ENCODE results near the gene KIF26B.

Gene KIF26B

GRCh38 chr1:245579881-245580280 lies 425.1 kb downstream of the KIF26B start:
- FAIRE-seq = no peak

DNA sequence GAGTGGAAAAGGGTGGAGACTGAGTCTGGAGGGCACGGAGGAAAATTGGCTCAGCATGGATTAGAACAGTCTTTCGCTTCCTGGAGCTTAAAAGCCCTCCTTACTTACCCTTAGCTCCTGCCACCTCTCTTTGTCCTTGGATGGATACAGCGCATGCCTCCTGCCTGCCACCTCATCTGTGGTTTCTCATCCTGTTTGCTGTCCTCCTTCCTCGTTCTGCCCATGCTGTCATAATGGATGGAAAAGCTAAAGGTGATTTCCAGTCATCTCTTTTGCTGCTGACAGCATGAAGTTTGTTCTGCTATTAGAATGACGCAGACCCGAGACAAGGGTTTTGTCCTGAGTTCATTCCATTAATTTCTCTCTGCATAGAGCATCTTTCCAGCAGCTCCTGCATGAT lies 425.9 kb downstream of the KIF26B start:
- FAIRE-seq = no peak

GRCh38 chr1:245582026-245582425 lies 427.2 kb downstream of the KIF26B start:
- no peak for FAIRE-seq

GRCh38 chr1:245583081-245583480 lies 428.3 kb downstream of the KIF26B start:
- FAIRE-seq = no peak

- no peak for FAIRE-seq
These were observed 429.0 kb downstream of the KIF26B start for GRCh38 chr1:245583575-245584330.

- FAIRE-seq = no peak
These were observed 430.6 kb downstream of the KIF26B start for GRCh38 chr1:245585252-245585959.

DNA sequence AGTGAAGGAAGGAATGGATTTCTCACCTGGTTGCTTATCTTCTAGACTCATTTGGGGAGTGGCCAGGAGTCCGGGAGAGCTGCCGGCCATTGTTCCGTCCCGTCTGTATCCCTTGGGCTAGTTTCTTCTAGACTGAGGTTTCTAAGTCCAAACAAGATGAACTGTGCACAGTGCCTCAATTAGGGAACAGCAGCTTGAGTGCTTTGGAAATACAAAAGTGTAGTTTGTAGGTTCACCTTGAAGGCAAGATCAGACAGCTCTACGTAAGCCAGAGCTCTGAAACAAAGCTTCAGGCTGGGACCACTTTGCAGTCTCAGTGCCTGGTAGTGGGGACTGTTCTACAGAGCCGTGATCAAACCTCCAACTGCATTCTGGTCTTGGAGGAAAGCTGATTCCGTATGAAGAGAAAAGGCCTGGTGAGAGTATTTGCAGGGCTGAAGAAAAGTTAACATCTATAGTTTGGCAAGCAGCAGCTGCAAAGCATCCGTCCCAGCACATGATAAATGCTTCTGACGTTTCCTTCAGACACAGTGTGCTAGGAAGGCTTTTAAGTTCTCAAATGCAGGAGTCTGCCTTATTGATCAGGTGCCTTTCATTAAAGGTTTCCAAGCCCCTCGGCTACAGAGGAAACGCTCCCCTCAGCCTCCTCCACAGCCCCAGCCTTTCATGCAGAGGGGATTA lies 432.8 kb downstream of the KIF26B start:
- no peak for FAIRE-seq

DNA sequence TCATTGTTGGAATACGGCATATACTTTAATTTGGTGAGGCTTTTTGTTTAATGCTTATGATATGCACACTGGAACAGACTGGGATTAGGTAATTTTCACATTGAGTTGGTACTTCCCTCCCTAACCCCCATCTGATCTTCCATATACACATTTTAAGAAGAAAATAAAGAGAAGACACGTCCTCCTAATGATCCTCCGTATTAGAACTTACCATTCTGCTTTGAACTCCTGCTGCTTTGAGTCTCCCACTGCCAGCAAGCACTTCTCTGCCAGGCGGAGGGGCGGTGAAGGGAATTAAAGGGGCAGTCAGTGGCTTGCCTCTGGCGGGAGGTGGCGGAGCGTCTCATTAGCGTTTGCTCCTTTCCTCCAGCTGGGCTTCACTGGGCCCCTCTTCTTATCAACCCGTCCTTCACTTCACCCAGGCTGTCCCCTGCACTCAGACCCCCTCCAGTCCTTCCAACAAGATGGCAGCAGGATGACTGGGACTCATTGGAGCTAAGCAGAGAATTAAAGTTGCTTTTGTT lies 433.4 kb downstream of the KIF26B start:
- FAIRE-seq = no peak

- FAIRE-seq = no peak
These were observed 434.5 kb downstream of the KIF26B start for GRCh38 chr1:245589316-245589715.

DNA sequence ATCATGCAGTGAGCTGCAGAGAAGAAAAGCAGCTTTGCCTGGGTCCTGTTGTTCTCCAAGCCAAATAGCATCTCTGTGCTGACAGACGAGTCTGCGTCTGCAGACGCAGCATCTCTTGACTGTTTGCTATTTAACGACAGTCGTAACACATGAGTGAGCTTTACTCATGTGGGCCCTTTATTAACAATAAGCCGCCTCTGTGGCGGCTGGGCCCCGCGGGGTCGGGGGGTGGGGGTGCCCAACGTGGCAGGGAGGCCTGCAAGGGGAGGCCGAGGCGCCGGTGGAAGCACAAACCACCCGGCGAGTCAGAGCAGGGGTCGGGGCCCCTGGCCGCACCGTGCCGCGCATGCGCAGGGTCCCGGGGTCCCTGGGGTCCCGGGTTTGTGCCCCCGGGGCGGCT lies 435.1 kb downstream of the KIF26B start:
- FAIRE-seq = no peak

DNA sequence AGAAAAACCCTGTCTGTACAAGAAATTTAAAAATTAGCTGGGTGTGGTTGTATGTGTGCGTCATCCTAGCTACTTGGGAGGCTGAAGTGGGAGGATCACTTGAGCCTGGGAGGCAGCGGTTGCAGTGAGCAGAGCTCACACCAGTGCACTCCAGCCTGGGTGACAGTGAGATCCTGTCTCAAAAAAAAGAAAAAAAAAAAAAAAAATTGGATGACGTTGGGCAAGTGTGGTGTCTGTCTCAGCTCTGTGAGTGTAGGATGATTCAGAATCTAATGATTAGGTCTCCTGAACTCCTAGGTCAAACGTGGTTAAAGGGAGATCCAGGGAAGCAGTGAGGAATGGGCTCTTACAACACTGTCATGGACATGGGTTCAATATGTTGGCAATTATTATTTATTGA lies 435.9 kb downstream of the KIF26B start:
- FAIRE-seq = no peak

DNA sequence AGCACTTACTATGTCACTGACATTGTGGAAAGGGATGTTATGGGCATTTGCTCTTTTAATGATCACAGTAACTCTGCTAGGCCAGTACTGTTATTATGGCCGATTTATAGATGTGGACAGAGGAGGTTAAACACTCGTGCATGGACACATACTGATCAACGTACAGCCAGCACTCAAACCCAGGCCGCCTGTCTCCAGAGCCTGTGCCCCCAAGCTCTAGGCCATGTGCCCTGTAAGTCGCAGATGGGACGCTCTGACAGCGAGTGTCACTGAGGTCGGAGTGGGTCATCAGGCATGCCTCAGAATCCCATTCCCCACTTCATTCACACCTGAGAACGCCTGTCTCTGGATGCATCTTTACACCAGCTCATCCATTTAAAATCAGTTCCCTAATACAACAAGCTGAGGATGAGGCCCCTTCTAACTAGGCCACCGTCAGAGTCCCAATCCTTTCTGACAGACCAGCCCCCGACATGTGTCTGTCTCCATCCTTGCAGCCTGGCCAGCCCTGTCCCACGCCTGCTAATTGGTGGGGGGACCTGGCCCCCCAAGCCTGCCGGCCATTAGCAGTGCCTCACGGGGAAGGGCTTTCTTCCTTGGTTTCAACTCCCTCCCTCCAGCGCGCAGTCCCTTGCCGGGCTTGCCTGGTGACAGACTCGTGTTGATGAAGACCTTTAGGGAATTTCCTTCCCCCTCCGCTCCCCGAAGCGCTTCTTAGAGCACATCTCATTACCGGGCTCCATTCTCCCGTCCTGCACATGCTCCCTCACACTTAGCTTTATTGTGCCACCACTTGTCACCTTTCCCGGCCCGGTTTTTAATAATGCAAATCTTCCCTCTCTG lies 436.8 kb downstream of the KIF26B start:
- FAIRE-seq = no peak

DNA sequence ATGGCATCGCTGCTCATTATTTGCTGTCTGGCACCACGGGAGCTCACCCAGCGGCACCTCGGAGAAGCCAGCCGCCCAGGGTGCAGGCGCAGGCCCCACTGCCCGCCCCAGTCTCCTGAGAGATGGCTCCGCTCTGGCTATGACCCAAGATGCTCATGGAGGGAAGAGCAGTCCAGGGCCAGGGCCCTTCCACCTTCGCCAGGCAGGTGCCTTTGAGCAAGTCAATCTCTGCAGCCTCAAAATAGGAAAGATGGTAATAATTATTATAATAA lies 437.3 kb downstream of the KIF26B start:
- no peak for FAIRE-seq

DNA sequence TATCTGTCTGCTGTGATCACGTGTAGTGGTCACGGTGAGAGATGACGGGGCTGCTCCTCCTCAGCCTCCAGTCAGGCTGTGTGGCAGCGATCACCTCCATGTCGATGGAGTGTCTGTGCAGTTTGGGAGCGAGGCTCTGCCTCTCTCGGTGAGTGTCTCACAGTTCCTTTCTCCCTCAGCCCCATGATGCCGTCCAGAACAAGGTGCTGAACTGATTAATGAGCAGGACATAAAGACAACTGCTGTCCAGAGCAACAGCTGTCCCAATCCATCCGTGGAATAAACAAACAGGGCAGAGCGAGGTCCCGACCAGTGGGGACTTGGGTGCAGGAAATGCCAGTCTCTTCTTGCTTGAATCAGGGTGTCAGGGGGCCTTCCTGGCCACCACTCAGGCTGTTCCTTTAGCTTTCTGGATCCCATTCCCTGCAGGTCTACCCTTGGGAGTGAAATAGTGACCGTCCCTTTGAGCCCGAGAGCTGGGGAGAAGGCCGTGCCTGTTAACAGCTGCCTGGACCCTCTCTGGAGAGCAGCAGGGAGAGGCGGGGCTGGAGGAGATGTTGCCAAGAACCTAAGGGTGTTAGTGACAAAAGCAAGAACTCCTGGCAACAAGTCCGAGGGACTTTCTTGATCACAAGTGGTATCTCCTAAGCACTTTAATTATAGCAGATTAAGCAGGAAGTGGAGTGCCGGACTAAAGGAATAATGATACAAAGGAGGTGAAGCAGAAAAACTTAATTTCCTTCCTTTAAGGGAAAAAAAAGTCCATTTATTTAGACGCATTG lies 443.9 kb downstream of the KIF26B start:
- FAIRE-seq = no peak

- FAIRE-seq = no peak
These were observed 444.8 kb downstream of the KIF26B start for GRCh38 chr1:245599371-245600174.

GRCh38 chr1:245600658-245601057 lies 445.9 kb downstream of the KIF26B start:
- no peak for FAIRE-seq

- FAIRE-seq = no peak
These were observed 448.6 kb downstream of the KIF26B start for GRCh38 chr1:245603311-245603865.

- no peak for FAIRE-seq
These were observed 450.2 kb downstream of the KIF26B start for GRCh38 chr1:245604979-245605378.

- no peak for FAIRE-seq
These were observed 450.8 kb downstream of the KIF26B start for GRCh38 chr1:245605480-245606156.

DNA sequence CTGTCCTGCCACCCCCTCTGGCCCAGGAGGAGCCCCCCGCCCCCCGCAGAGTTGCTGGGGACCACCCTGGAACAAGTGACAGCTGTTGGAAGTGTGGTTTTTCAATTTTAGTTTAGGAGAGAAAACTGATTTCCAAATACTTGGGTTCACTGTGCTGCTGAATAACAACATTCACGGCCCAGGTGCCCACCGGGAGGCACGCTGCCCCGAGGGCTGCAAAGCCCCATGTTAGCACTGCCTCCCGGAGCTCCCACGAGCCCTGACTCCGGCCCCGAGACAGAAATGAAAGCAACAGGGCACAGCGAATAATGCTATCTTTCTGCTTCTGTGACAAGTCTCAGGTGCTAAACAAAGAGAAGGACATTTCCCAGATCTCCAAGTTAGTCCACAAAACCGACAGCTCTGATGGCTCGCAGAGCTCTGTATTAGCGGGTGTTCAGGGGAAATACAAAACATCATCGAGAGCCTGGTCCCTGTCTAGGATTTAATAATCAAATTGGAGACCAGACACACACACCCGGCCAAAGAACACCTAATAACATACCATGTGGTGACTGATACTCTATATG lies 451.5 kb downstream of the KIF26B start:
- no peak for FAIRE-seq
